A673 (cell line): ENCODE measurements around the gene PPP2R2D.
"Not testable (repeated sequence)": the region's sequence is repeated elsewhere in the genome, so short reads cannot be mapped to it uniquely, and the experiment has no call there.

Source experiments
- EZH2 ChIP-seq: fragments of 200-600 bp; sonication (generic); IDR thresholded peaks from 2 replicates; pipeline ENCODE4 v1.6.1; 2017; ENCODE audit warnings: borderline replicate concordance, low read depth, mild to moderate bottlenecking, mixed read lengths, antibody characterized with exemption, low read length; ENCODE audit not compliant: poor library complexity, severe bottlenecking
- TF ChIP-seq, protein P1 (sequence below): fragments of 300-800, 200-600 bp; sonication (generic); conservative IDR thresholded peaks from 2 replicates; pipeline ENCODE4 v1.5.1; 2017; ENCODE audit warnings: low read depth, mild to moderate bottlenecking, antibody characterized with exemption, low read length, moderate library complexity, mixed read lengths

DNA sequence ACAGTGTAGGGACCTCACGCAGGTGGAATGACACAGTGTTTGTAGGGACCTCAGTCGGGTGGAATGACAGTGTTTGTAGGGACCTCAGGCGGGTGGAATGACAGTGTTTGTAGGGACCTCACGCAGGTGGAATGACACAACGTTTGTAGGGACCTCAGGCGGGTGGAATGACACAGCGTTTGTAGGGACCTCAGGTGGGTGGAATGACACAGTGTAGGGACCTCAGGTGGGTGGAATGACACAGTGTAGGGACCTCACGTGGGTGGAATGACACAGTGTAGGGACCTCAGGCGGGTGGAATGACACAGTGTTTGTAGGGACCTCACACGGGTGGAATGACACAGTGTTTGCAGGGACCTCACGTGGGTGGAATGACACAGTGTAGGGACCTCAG is 16.0 kb downstream of the PPP2R2D start:
- TF ChIP-seq, protein P1, sequence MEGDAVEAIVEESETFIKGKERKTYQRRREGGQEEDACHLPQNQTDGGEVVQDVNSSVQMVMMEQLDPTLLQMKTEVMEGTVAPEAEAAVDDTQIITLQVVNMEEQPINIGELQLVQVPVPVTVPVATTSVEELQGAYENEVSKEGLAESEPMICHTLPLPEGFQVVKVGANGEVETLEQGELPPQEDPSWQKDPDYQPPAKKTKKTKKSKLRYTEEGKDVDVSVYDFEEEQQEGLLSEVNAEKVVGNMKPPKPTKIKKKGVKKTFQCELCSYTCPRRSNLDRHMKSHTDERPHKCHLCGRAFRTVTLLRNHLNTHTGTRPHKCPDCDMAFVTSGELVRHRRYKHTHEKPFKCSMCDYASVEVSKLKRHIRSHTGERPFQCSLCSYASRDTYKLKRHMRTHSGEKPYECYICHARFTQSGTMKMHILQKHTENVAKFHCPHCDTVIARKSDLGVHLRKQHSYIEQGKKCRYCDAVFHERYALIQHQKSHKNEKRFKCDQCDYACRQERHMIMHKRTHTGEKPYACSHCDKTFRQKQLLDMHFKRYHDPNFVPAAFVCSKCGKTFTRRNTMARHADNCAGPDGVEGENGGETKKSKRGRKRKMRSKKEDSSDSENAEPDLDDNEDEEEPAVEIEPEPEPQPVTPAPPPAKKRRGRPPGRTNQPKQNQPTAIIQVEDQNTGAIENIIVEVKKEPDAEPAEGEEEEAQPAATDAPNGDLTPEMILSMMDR = not testable (repeated sequence)
- not testable (repeated sequence) for TF ChIP-seq EZH2
